ENCODE results near the gene STX8.

DNA sequence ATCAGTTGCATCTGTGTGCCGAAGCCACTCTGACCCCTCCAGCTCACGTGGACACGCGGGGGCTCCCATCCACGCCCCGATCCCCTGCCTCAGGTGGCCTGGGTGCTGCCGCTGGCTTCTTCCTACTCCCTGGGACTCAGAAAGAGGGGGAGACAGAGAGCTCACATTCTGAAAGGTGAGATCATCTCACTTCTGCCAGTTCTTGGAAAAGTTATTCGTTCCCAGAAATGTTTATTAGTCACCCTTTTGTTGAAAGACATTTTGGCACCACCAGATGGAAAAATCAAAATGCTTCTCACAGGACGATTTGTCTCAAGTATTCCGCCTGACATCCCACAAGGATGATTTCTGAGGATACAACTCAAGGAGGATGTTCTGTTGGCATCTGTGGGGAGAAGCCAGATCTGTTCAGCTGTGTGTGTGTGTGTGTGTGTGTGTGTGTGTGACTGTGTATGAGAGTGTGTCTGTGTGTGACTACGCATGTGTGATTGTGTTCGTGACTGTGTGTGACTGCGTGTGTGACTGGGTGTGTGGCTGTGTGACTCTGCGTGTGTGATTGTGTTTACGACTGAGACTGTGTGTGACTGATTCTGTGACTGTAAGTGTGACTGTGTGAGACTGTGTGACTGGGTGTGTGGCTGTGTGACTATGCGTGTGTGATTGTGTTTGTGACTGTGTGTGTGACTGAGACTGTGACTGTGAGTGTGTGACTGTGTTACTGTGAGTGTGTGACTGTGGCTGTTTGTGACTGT, 347.0 kb downstream of the STX8 start:
- TF ChIP-seq ZNF70 (CRISPR knock-in tag; IDR thresholded peaks at IDR 0.05) = no peak
- no peak for TF ChIP-seq ARNTL (CRISPR knock-in tag; IDR thresholded peaks at IDR 0.05; ENCODE audit: borderline replicate concordance, low read depth)
- TF ChIP-seq ZFP30 (CRISPR knock-in tag; IDR thresholded peaks at IDR 0.05) = no peak
- TF ChIP-seq ESRRG (CRISPR knock-in tag; IDR thresholded peaks at IDR 0.05) = no peak
- TF ChIP-seq ZFP3 (CRISPR knock-in tag; IDR thresholded peaks at IDR 0.05) = no peak
- TF ChIP-seq CSDC2 (CRISPR knock-in tag; IDR thresholded peaks at IDR 0.05) = no peak
- TF ChIP-seq SNAI2 (CRISPR knock-in tag; IDR thresholded peaks at IDR 0.05) = no peak
- TF ChIP-seq ZNF565 (CRISPR knock-in tag; conservative IDR thresholded peaks at IDR 0.05; ENCODE audit: low read depth) = no peak
- TF ChIP-seq CREB5 (CRISPR knock-in tag; IDR thresholded peaks at IDR 0.05; ENCODE audit: low read depth) = no peak
- no peak for TF ChIP-seq RARB (CRISPR knock-in tag; IDR thresholded peaks at IDR 0.05)
- TF ChIP-seq BACH2 (CRISPR knock-in tag; IDR thresholded peaks at IDR 0.05; ENCODE audit: borderline replicate concordance) = no peak
- no peak for TF ChIP-seq TSHZ2 (CRISPR knock-in tag; IDR thresholded peaks at IDR 0.05)
- no peak for TF ChIP-seq PATZ1 (CRISPR knock-in tag; IDR thresholded peaks at IDR 0.05; ENCODE audit: borderline replicate concordance)
